Stomach (tissue), 4 donors: ENCODE data around the gene OR10AD1.
A peak's percentile ranks its signal among the peaks of the same experiment; 100 is the strongest.

ENCODE experiments used
- CTCF ChIP-seq, 7 experiments: fragments of 450-650 bp in 4 of 7; fragments of 200-600 bp in 3 of 7; sonication (generic) in 3 of 7; IDR thresholded peaks; one replicate each; pipeline ENCODE4 v1.5.1; 2016 to 2019; ENCODE audit warnings: antibody characterized with exemption in 7 of 7, control low read depth in 2 of 7, mild to moderate bottlenecking in 1 of 7
- POLR2A ChIP-seq, 4 donors: fragments of 450-650 bp; IDR thresholded peaks; one replicate each; pipeline ENCODE4 v1.6.1; 2016; ENCODE audit warnings: antibody characterized with exemption in 4 of 4, control low read depth in 2 of 4, mild to moderate bottlenecking in 1 of 4, moderate library complexity in 1 of 4
- POLR2AphosphoS5 ChIP-seq, 3 donors: sonication (generic); formaldehyde crosslinking; IDR thresholded peaks; one replicate each; pipeline ENCODE4 v1.6.1; 2016; ENCODE audit warnings: antibody characterized with exemption in 3 of 3

GRCh38 chr12:48197549-48197970 is 5.5 kb downstream of the OR10AD1 start:
- TF ChIP-seq CTCF (IDR thresholded peaks at IDR 0.05) (peak in 5 of 7 experiments; percentile 11 to 38 (median 26)), POLR2A (IDR thresholded peaks at IDR 0.05) (no peak), POLR2AphosphoS5 (IDR thresholded peaks at IDR 0.05) (no peak)
